BLaER1 treated with 17β-estradiol and CSF1 and Interleukin-3, amounts not matched to agents 10 nM and 100 nM (cell line): Measurements from ENCODE around the gene HSPB1.

ENCODE experiments used
- H3K27ac ChIP-seq, 11 experiments: shearing (Covaris generic); formaldehyde crosslinking; 2 replicates each; pipeline ENCODE4 v1.8.1; 2022
- H3K27me3 ChIP-seq, 11 experiments: shearing (Covaris generic); formaldehyde crosslinking; 2 replicates each; pipeline ENCODE4 v1.8.1; 2022
- H3K36me3 ChIP-seq, 11 experiments: shearing (Covaris generic); formaldehyde crosslinking; 2 replicates each; pipeline ENCODE4 v1.8.1; 2022
- H3K4me1 ChIP-seq, 10 experiments: shearing (Covaris generic); formaldehyde crosslinking; 2 replicates each; pipeline ENCODE4 v1.8.1; 2022
- H3K4me2 ChIP-seq, 11 experiments: shearing (Covaris generic); formaldehyde crosslinking; 2 replicates each; pipeline ENCODE4 v1.8.1; 2022
- H3K4me3 ChIP-seq, 10 experiments: shearing (Covaris generic); formaldehyde crosslinking; 2 replicates each; pipeline ENCODE4 v1.8.1; 2022
- H3K9ac ChIP-seq, 11 experiments: shearing (Covaris generic); formaldehyde crosslinking; 2 replicates each; pipeline ENCODE4 v1.8.1; 2022
- H3K9me3 ChIP-seq, 11 experiments: shearing (Covaris generic); formaldehyde crosslinking; replicated peaks in 1 of 11; 2 replicates each; pipeline ENCODE4 v1.8.1; 2022
- H4K20me1 ChIP-seq, 11 experiments: shearing (Covaris generic); formaldehyde crosslinking; 2 replicates each; pipeline ENCODE4 v1.8.1; 2022
- Cebpa-rat ChIP-seq, 11 experiments: shearing (Covaris generic); IDR thresholded peaks; 2 replicates each; pipeline ENCODE4 v1.8.1; 2022

HSPB1 gene

GRCh38 chr7:76351372-76351771, 48.9 kb downstream of the HSPB1 start:
- H3K36me3 ChIP-seq, result peaks cover 87 to 100% (median 100%) of the 10 kb centered on the region in 11 experiments
- H3K4me3 ChIP-seq, result no peak overlapping the region
- peaks cover 100% of the 10 kb centered on the region in 11 experiments for H4K20me1 ChIP-seq

GRCh38 chr7:76352193-76352592, 49.7 kb downstream of the HSPB1 start:
- Histone ChIP-seq H3K27me3 (no peaks in the 10 kb centered on the region), H4K20me1 (peaks cover 100% of the 10 kb centered on the region in 11 experiments), H3K27ac (no peak overlapping the region), H3K4me2 (peak overlapping the region in 4 of 11 experiments; percentile 23 to 96 (median 72); a peak in 6 of 22 replicates), H3K9ac (peak overlapping the region in 1 of 11 experiments; percentile 44; a peak in 1 of 22 replicates), H3K4me3 (no peak overlapping the region), H3K36me3 (peaks cover 85 to 100% (median 100%) of the 10 kb centered on the region in 11 experiments), H3K4me1 (peaks cover 25 to 95% (median 51%) of the 10 kb centered on the region in 10 experiments), H3K9me3 (peaks cover 0 to 12% (median 4%) of the 10 kb centered on the region in 11 experiments; a peak in 5 of 22 replicates)
- TF ChIP-seq Cebpa-rat (IDR thresholded peaks at IDR 0.05), result no peak

More at GRCh38 chr7:76351372-76351771, 48.9 kb downstream of the HSPB1 start:
- Histone ChIP-seq H3K27ac (no peak overlapping the region), H3K9ac (no peak overlapping the region), H3K27me3 (no peaks in the 10 kb centered on the region), H3K9me3 (peaks cover 0 to 12% (median 4%) of the 10 kb centered on the region in 11 experiments; a peak in 5 of 22 replicates), H3K4me1 (peaks cover 18 to 97% (median 49%) of the 10 kb centered on the region in 10 experiments; a peak in 19 of 20 replicates), H3K4me2 (0 out of 22 replicates have a peak overlapping the region, but pooled peaks of 1 of the 11 experiments have one; percentile 96)
- no peak for TF ChIP-seq Cebpa-rat (IDR thresholded peaks at IDR 0.05)

- H3K9ac ChIP-seq, result no peak overlapping the region
- H3K4me2 ChIP-seq, result peak overlapping the region in 10 of 11 experiments; percentile 25 to 96 (median 88); a peak in 14 of 22 replicates
- H3K27me3 ChIP-seq, result no peaks in the 10 kb centered on the region
- H4K20me1 ChIP-seq, result peaks cover 89 to 100% (median 97%) of the 10 kb centered on the region in 11 experiments
- H3K4me3 ChIP-seq, result 0 out of 20 replicates have a peak overlapping the region, but pooled peaks of 1 of the 10 experiments have one; percentile 1
- no peak for TF ChIP-seq Cebpa-rat (IDR thresholded peaks at IDR 0.05)
- peaks cover 69 to 92% (median 88%) of the 10 kb centered on the region in 11 experiments for H3K36me3 ChIP-seq
- peaks cover 0 to 12% (median 4%) of the 10 kb centered on the region in 11 experiments; a peak in 5 of 22 replicates for H3K9me3 ChIP-seq
- peaks cover 19 to 79% (median 42%) of the 10 kb centered on the region in 10 experiments for H3K4me1 ChIP-seq
- no peak overlapping the region for H3K27ac ChIP-seq
These were observed 51.3 kb downstream of the HSPB1 start for GRCh38 chr7:76353744-76354143.
